Keratinocyte (primary cell): ENCODE results near the gene CD2. TPM values are rescaled to one million over a fixed set of nuclear protein-coding genes. Genes with fewer than 3 reads are reported as not detected.

Experiments
- DNase-seq: peaks from one replicate; pipeline ENCODE4 v3.0.0-alpha.2; 2011; ENCODE audit warnings: low read depth, missing footprints, low spot score
- FAIRE-seq: peaks from 2 replicates; lab custom pipeline; 2011; peaks lifted over from hg19 to GRCh38; lab: Jason Lieb, UNC
- H2AFZ ChIP-seq: 2 replicates; pipeline ENCODE4 v1.6.0; 2012; ENCODE audit warnings: low read length, control low read depth, inconsistent platforms; ENCODE audit not compliant: control insufficient read depth
- H3K27ac ChIP-seq: 2 replicates; pipeline ENCODE4 v1.5.1; 2011; ENCODE audit warnings: low read length; ENCODE audit not compliant: control insufficient read depth, insufficient read depth
- H3K27me3 ChIP-seq: 3 replicates; pipeline ENCODE4 v1.6.0; 2011; ENCODE audit warnings: low read length; ENCODE audit not compliant: control insufficient read depth, insufficient read depth; ENCODE audit errors: extremely low read depth
- H3K36me3 ChIP-seq, 2 experiments: 2 replicates in 1 of 2; 3 replicates in 1 of 2; pipeline ENCODE4 v1.5.1; 2011; ENCODE audit warnings: low read length in 2 of 2, mild to moderate bottlenecking in 1 of 2; ENCODE audit not compliant: control insufficient read depth in 2 of 2, insufficient read depth in 2 of 2; ENCODE audit errors: extremely low read depth in 1 of 2
- H3K4me1 ChIP-seq: 3 replicates; pipeline ENCODE4 v1.5.1; 2011; ENCODE audit warnings: low read length; ENCODE audit not compliant: control insufficient read depth, insufficient read depth; ENCODE audit errors: extremely low read depth
- H3K4me2 ChIP-seq: 3 replicates; pipeline ENCODE4 v1.6.0; 2011; ENCODE audit warnings: low read depth, low read length; ENCODE audit not compliant: control insufficient read depth, insufficient read depth; ENCODE audit errors: extremely low read depth
- H3K4me3 ChIP-seq, 3 experiments: fragments of 200-600 bp in 1 of 3; sonication (generic) in 1 of 3; 2 replicates in 2 of 3; 3 replicates in 1 of 3; pipeline ENCODE4 v1.5.1; 2011 to 2016; ENCODE audit warnings: low read length in 3 of 3, mild to moderate bottlenecking in 3 of 3, control low read depth in 2 of 3, inconsistent platforms in 1 of 3, low read depth in 1 of 3, mixed read lengths in 1 of 3, mixed run types in 1 of 3, moderate library complexity in 1 of 3; ENCODE audit not compliant: control insufficient read depth in 2 of 3, insufficient read depth in 2 of 3; ENCODE audit errors: extremely low read depth in 1 of 3
- H3K79me2 ChIP-seq: 2 replicates; pipeline ENCODE4 v1.6.0; 2012; ENCODE audit warnings: low read length; ENCODE audit not compliant: control insufficient read depth, insufficient read depth
- H3K9ac ChIP-seq: 3 replicates; pipeline ENCODE4 v1.6.0; 2011; ENCODE audit warnings: low read length; ENCODE audit not compliant: control insufficient read depth, insufficient read depth; ENCODE audit errors: extremely low read depth
- H3K9me1 ChIP-seq: 3 replicates; pipeline ENCODE4 v1.6.0; 2011; ENCODE audit warnings: low read length; ENCODE audit not compliant: control insufficient read depth, insufficient read depth; ENCODE audit errors: extremely low read depth
- H3K9me3 ChIP-seq: 2 replicates; pipeline ENCODE4 v1.5.1; 2012; ENCODE audit warnings: low read depth, low read length; ENCODE audit not compliant: control insufficient read depth
- H4K20me1 ChIP-seq: 3 replicates; pipeline ENCODE4 v1.6.0; 2011; ENCODE audit warnings: low read length; ENCODE audit not compliant: control insufficient read depth, insufficient read depth; ENCODE audit errors: extremely low read depth
- CTCF ChIP-seq, 3 experiments: IDR thresholded peaks in 1 of 3; conservative IDR thresholded peaks in 1 of 3; optimal IDR thresholded peaks in 1 of 3; 2 replicates in 2 of 3; 3 replicates in 1 of 3; pipeline versions ENCODE3 to v1.5.1; 2011; ENCODE audit warnings: low read length in 3 of 3, mild to moderate bottlenecking in 3 of 3, moderate library complexity in 2 of 3, control low read depth in 1 of 3, inconsistent platforms in 1 of 3; ENCODE audit not compliant: insufficient read depth in 2 of 3; ENCODE audit errors: extremely low read depth in 1 of 3
- EZH2 ChIP-seq: IDR thresholded peaks from one replicate; pipeline ENCODE4 v1.6.1; 2012; ENCODE audit warnings: inconsistent platforms, mild to moderate bottlenecking, low read length, moderate library complexity
- dilution Hi-C: fragments of 300-500 bp; cut with MboI; formaldehyde crosslinking; loops from one replicate; pipeline ENCODE4 v1.7.0; 2020; ENCODE audit warnings: low sequenced_read_pairs; ENCODE audit not compliant: extremely low pct_ligation_motif_present
- polyA plus RNA-seq, 5 experiments: library from polyadenylated mRNA; depleted of rRNA in 3 of 5; stranded (reverse) in 3 of 5; stranded (forward) in 1 of 5; unstranded in 1 of 5; fragments of >200 nt; gene quantifications; 1 replicate in 1 of 5; 2 replicates in 3 of 5; 3 replicates in 1 of 5; pipeline versions ENCODE4 v1.2.1 to v1.2.3, GENCODE V29; 2011 to 2012; ENCODE audit warnings: missing spikeins in 2 of 5, low read depth in 1 of 5, low replicate concordance in 1 of 5

The CD2 gene
- polyA plus RNA-seq, 1 donor (not counting 4 experiments of a cell fraction or from before 2014, with no cell fraction given), result not detected

DNA sequence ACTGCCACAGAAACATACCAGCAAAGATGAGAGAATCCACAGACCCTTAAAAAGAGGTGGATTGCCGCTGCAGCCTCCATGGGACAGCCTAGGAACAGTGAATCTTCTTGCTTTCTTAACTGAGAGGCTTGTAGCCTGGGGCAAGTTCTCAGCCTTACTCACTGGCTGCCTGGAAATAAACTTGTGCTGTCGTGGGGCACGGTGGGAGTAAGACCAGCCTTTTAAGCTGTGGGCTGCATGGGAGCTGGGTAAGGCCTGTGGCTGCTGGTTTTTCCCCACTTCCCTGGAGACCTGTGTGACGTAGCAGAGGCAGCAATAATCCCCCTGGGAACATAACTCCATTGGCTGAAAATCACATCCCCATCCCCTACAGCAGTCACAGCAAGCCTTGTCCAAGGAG is 30.8 kb downstream of the CD2 start:
- Histone ChIP-seq H3K9me1 (no peaks in the 10 kb centered on the region), H3K4me3 (no peak overlapping the region), H3K79me2 (no peaks in the 10 kb centered on the region), H3K36me3 (no peaks in the 10 kb centered on the region), H3K27ac (no peak overlapping the region), H4K20me1 (no peaks in the 10 kb centered on the region), H2AFZ (no peak overlapping the region), H3K9ac (no peak overlapping the region), H3K4me2 (no peak overlapping the region), H3K4me1 (no peaks in the 10 kb centered on the region), H3K9me3 (no peaks in the 10 kb centered on the region), H3K27me3 (peaks cover 3% of the 10 kb centered on the region)
- dilution Hi-C loops, result no loop called here
- FAIRE-seq (no peak), DNase-seq (no peak)
- TF ChIP-seq EZH2 (no peak), CTCF (optimal IDR thresholded peaks at IDR 0.05 in 1 of 3, IDR thresholded peaks at IDR 0.05 in 1 of 3, conservative IDR thresholded peaks at IDR 0.05 in 1 of 3; ENCODE audit: extremely low read depth in 1 of 3, insufficient read depth in 2 of 3, low read length in 3 of 3) (no peak)

DNA sequence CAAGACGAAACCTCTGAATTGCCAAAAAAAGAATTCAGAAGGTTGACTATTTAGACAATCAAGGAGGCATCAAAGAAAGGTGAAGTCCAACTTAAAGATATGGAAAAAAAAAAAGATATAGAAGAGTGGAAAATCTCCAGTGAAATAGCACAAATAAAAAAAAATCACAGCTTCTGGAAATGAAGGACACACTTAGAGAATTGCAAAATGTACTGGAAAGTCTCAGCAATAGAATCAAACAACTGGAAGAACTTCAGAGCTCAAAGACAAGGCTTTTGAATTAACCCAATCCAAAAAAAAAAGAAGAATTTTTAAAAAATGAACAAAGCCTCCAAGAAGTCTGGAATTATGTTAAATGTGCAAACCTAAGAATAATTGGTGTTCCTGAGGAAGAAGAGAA is 31.8 kb downstream of the CD2 start:
- FAIRE-seq (no peak), DNase-seq (no peak)
- H3K4me1 ChIP-seq, result no peaks in the 10 kb centered on the region
- no peaks in the 10 kb centered on the region for H4K20me1 ChIP-seq
- TF ChIP-seq EZH2, result no peak
- no peak overlapping the region for H3K4me3 ChIP-seq
- H2AFZ ChIP-seq, result no peak overlapping the region
- no peak overlapping the region for H3K4me2 ChIP-seq
- H3K9me3 ChIP-seq, result no peaks in the 10 kb centered on the region
- H3K36me3 ChIP-seq, result no peaks in the 10 kb centered on the region
- H3K27ac ChIP-seq, result no peak overlapping the region
- no peaks in the 10 kb centered on the region for H3K9me1 ChIP-seq
- dilution Hi-C loops, result no loop called here
- no peak overlapping the region for H3K9ac ChIP-seq
- peaks cover 3% of the 10 kb centered on the region for H3K27me3 ChIP-seq
- no peaks in the 10 kb centered on the region for H3K79me2 ChIP-seq

DNA sequence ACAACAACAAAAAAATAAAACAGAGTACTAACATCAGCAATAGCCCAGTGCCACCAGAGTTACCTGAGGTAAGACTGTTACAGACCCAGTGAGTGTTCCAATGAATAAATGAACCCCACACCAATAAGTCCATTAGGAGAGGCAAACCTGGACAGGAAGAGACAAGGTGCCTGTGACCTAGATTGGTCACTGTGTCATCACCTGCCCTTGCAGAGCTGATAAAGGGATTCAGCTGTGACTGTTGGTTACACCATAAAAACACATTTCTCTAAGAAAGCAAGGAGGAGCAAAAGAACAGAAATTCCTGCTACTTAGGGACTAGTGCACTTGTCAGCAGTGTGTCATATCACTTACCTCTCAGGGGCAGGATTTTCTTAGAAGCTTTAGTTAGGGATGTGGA is 37.5 kb downstream of the CD2 start:
- H3K9ac ChIP-seq, result no peak overlapping the region
- no peak for TF ChIP-seq EZH2
- no peak for TF ChIP-seq CTCF (optimal IDR thresholded peaks at IDR 0.05 in 1 of 3, IDR thresholded peaks at IDR 0.05 in 1 of 3, conservative IDR thresholded peaks at IDR 0.05 in 1 of 3; ENCODE audit: extremely low read depth in 1 of 3, insufficient read depth in 2 of 3, low read length in 3 of 3)
- dilution Hi-C loops, result no loop called here
- no peaks in the 10 kb centered on the region for H3K79me2 ChIP-seq
- no peaks in the 10 kb centered on the region for H3K36me3 ChIP-seq
- H2AFZ ChIP-seq, result no peak overlapping the region
- H3K9me1 ChIP-seq, result no peaks in the 10 kb centered on the region
- FAIRE-seq (no peak), DNase-seq (no peak)
- H3K4me3 ChIP-seq, result no peak overlapping the region
- no peaks in the 10 kb centered on the region for H3K9me3 ChIP-seq
- H3K27ac ChIP-seq, result no peak overlapping the region
- H4K20me1 ChIP-seq, result no peaks in the 10 kb centered on the region
- no peaks in the 10 kb centered on the region for H3K4me1 ChIP-seq
- H3K4me2 ChIP-seq, result no peak overlapping the region
- H3K27me3 ChIP-seq, result peaks cover 4% of the 10 kb centered on the region
